ENCODE results near the gene ZMYND8.

DNA sequence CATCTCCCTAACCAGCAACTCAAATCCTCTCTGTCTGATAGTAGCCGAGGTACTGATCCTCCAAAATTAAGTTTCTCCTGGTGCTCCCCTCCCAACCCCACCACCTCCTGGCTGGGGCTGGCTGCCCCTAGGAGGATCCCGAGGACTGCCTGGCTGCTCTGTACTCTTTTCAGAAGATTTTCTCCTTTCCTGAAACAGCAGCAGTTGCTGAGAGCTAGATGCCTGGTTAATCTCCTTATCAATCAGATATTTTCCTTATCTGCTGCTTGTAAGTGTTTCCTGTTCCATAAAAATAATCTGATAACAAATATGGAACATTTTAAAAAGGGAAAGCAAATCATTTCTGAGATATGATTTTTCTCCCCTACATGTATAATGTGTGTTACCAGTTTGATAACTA is 52.8 kb downstream of the ZMYND8 start:
- TF ChIP-seq TAF1 (IDR thresholded peaks at IDR 0.05; ENCODE audit: low read depth, low read length) (no peak), POLR2AphosphoS5 (IDR thresholded peaks at IDR 0.05; ENCODE audit: low read depth, low read length) (no peak), POLR2A (IDR thresholded peaks at IDR 0.05; ENCODE audit: low read depth, low read length) (no peak), SPI1 (IDR thresholded peaks at IDR 0.05; ENCODE audit: low read depth, low read length) (no peak), POU2F2 (IDR thresholded peaks at IDR 0.05; ENCODE audit: low read depth, low read length) (no peak)
